ENCODE results near the gene RYK.
"Not testable (repeated sequence)": the region's sequence is repeated elsewhere in the genome, so short reads cannot be mapped to it uniquely, and the experiment has no call there.

Gene RYK

GRCh38 chr3:134279466-134279865, 28.8 kb upstream of the RYK start:
- peak in 1 of 2 donors; percentile 34 for DNase-seq (ENCODE audit: low read depth in 2 of 2)
- no peak overlapping the region for H3K4me3 ChIP-seq (replicated peaks in 1 of 2; ENCODE audit: low read depth in 2 of 2, low read length in 2 of 2)
- TF ChIP-seq, protein P1, sequence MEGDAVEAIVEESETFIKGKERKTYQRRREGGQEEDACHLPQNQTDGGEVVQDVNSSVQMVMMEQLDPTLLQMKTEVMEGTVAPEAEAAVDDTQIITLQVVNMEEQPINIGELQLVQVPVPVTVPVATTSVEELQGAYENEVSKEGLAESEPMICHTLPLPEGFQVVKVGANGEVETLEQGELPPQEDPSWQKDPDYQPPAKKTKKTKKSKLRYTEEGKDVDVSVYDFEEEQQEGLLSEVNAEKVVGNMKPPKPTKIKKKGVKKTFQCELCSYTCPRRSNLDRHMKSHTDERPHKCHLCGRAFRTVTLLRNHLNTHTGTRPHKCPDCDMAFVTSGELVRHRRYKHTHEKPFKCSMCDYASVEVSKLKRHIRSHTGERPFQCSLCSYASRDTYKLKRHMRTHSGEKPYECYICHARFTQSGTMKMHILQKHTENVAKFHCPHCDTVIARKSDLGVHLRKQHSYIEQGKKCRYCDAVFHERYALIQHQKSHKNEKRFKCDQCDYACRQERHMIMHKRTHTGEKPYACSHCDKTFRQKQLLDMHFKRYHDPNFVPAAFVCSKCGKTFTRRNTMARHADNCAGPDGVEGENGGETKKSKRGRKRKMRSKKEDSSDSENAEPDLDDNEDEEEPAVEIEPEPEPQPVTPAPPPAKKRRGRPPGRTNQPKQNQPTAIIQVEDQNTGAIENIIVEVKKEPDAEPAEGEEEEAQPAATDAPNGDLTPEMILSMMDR (IDR thresholded peaks at IDR 0.05; ENCODE audit: low read depth, low read length) = no peak

DNA sequence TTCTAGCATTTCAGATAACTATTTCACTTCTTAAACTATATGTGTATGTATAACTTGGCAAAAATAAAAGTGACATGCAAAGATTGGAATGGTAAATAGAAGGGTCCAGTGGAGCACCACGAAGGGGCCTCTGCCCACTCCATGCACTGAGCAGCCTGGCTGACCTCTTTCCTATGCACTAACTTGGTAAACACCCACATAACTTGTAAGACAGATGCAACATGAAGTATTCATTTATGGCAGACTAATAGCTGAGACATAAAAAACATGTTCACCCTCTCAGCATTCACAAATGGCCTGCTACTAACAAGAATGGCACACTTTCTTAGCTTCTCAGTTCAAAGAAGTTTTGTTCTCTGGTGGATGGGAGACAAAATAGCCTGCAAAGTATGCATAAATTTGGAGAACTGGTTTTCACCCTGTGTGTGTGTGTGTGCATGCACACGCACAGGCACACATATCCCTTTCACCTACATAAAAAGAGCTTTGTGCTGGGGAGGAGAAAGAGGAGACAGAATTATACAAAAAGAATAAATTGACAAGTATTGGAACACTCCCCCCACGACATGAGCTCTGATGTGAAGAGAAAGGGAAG, 26.5 kb upstream of the RYK start:
- no peak overlapping the region for H3K4me3 ChIP-seq (replicated peaks in 1 of 2; ENCODE audit: low read depth in 2 of 2, low read length in 2 of 2)
- no peak for DNase-seq (ENCODE audit: low read depth in 2 of 2)
- TF ChIP-seq, protein P1 (IDR thresholded peaks at IDR 0.05; ENCODE audit: low read depth, low read length) = no peak

DNA sequence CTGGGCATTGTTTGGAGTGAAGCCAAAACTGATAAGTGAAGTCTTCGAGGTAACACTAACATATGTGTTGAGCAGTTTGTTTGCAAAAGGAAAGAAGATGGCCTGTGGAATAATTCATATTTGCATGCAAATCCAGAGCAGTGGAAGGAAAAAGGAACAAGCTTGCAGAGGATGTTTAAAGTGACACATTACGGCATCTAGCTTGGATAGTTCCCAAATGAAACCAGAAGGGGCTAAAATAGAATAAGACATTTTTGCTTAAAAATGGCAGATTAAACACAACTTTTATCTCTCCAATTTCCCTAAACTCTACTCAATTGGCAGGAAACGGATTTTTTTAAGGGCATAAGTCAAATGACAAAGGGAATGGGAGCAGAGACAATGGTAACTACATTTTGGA, 25.4 kb upstream of the RYK start:
- H3K4me3 ChIP-seq (replicated peaks in 1 of 2; ENCODE audit: low read depth in 2 of 2, low read length in 2 of 2) = no peak overlapping the region
- TF ChIP-seq, protein P1 (IDR thresholded peaks at IDR 0.05; ENCODE audit: low read depth, low read length) = no peak
- DNase-seq (ENCODE audit: low read depth in 2 of 2) = no peak

GRCh38 chr3:134275110-134275509, 24.5 kb upstream of the RYK start:
- DNase-seq (ENCODE audit: low read depth in 2 of 2); H3K4me3 ChIP-seq (replicated peaks in 1 of 2; ENCODE audit: low read depth in 2 of 2, low read length in 2 of 2): not testable (repeated sequence)

DNA sequence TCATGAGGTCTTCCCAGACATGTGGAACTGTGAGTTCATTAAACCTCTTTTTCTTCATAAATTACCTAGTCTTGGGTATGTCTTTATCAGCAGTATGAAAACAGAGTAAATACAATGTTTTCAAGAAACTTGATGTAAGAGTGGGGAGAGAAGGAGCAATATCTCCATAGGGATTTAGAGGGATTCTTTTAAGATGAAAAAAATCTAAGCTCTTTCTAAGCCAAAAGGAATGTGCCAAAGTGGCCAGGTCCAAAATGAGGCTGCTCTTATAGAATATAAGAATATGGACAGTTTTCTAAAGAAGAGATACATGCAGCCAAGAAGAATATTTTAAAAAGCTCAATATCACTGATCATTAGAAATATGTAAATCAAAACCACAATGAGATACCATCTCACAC, 23.9 kb upstream of the RYK start:
- DNase-seq (ENCODE audit: low read depth in 2 of 2) = peak in 1 of 2 donors; percentile 48
- TF ChIP-seq, protein P1 (IDR thresholded peaks at IDR 0.05; ENCODE audit: low read depth, low read length) = no peak
- no peak overlapping the region for H3K4me3 ChIP-seq (replicated peaks in 1 of 2; ENCODE audit: low read depth in 2 of 2, low read length in 2 of 2)

DNA sequence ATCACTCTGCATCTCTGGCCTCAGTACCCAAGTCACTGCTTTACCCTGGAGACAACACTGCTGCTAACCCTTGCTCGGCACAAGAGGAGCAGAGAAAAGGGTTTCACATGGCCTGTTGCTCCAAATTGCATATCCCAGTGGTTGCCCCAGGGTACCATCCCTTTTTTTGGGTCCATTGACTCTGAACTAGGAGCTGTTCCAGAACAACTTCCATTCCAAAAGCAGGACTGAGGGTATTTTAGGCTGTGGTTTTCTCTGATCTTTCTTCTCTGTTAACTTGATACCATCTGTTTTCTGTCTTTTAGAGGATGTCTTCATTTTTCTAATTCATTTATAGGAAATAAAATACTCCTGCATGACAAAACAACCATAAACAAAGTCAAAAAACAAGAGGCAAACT, 17.3 kb upstream of the RYK start:
- TF ChIP-seq, protein P1 (IDR thresholded peaks at IDR 0.05; ENCODE audit: low read depth, low read length) = no peak
- DNase-seq (ENCODE audit: low read depth in 2 of 2) = no peak
- H3K4me3 ChIP-seq (replicated peaks in 1 of 2; ENCODE audit: low read depth in 2 of 2, low read length in 2 of 2) = no peak overlapping the region

GRCh38 chr3:134260987-134261386, 10.3 kb upstream of the RYK start:
- DNase-seq (ENCODE audit: low read depth in 2 of 2) = no peak
- TF ChIP-seq, protein P1 (IDR thresholded peaks at IDR 0.05; ENCODE audit: low read depth, low read length) = no peak
- no peak overlapping the region for H3K4me3 ChIP-seq (replicated peaks in 1 of 2; ENCODE audit: low read depth in 2 of 2, low read length in 2 of 2)
